Tibial nerve (tissue), 4 donors: Measurements from ENCODE around the gene SLC39A11.

ENCODE experiments used
- EP300 ChIP-seq, 2 donors: sonication (generic); formaldehyde crosslinking; IDR thresholded peaks; one replicate each; pipeline ENCODE4 v1.6.1; 2017; ENCODE audit warnings: antibody characterized with exemption in 2 of 2, mild to moderate bottlenecking in 1 of 2
- TF ChIP-seq, protein P1 (sequence below), 5 experiments: fragments of 200-600 bp in 3 of 5; fragments of 450-650 bp in 2 of 5; sonication (generic) in 3 of 5; IDR thresholded peaks; one replicate each; pipeline ENCODE4 v1.5.1; 2016 to 2019; ENCODE audit warnings: antibody characterized with exemption in 5 of 5, mild to moderate bottlenecking in 3 of 5, moderate library complexity in 2 of 5

DNA sequence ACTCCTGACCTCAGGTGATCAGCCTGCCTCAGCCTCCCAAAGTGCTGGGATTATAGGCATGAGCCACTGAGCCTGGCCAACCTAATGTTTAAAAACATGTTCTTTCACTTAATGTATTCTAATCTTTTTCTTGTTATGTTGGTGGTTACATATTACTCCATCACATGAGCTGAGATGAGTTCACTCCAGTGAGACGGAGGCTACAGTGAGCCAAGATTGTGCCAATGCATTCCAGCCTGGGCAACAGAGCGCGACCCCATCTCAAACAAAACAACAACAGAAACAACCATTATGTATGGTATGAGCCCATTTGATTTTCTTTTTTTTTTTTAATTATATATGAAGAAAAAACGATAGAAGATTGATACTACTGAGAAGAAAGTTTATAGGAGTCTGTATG, 39.6 kb downstream of the SLC39A11 start:
- no peak for TF ChIP-seq EP300 (IDR thresholded peaks at IDR 0.05)
- TF ChIP-seq, protein P1, sequence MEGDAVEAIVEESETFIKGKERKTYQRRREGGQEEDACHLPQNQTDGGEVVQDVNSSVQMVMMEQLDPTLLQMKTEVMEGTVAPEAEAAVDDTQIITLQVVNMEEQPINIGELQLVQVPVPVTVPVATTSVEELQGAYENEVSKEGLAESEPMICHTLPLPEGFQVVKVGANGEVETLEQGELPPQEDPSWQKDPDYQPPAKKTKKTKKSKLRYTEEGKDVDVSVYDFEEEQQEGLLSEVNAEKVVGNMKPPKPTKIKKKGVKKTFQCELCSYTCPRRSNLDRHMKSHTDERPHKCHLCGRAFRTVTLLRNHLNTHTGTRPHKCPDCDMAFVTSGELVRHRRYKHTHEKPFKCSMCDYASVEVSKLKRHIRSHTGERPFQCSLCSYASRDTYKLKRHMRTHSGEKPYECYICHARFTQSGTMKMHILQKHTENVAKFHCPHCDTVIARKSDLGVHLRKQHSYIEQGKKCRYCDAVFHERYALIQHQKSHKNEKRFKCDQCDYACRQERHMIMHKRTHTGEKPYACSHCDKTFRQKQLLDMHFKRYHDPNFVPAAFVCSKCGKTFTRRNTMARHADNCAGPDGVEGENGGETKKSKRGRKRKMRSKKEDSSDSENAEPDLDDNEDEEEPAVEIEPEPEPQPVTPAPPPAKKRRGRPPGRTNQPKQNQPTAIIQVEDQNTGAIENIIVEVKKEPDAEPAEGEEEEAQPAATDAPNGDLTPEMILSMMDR (IDR thresholded peaks at IDR 0.05) = no peak
